GM12878 (cell line): Measurements from ENCODE around the gene TIGD1. TPM values are rescaled to one million over a fixed set of nuclear protein-coding genes. Genes with fewer than 3 reads are reported as not detected.
A peak's percentile ranks its signal among the peaks of the same experiment; 100 is the strongest.

Experiments used
- ATAC-seq: fragments of 200-7000 bp; cut with Tn5 transposase; 3 replicates; pipeline ENCODE4 v1.9.1; 2020; ENCODE audit warnings: mild to moderate bottlenecking, moderate library complexity
- BruUV-seq: library from RNA; stranded (reverse); fragments of 400-500 nt; replicated peaks from 2 replicates; lab custom pipeline; 2021; lab: Mats Ljungman, UMichigan
- CTCF ChIA-PET: fragments of 300-600 bp; sonication (Branson Sonifier 250); formaldehyde crosslinking; extraction: SDS; loops from one replicate; lab custom pipeline; 2021; ENCODE audit warnings: inconsistent platforms; lab: Yijun Ruan, JAX
- POLR2A ChIA-PET: fragments of 350-600 bp; formaldehyde crosslinking; extraction: SDS; loops from one replicate; lab custom pipeline; 2021; ENCODE audit warnings: inconsistent platforms; lab: Charles Lee
- RAD21 ChIA-PET: fragments of 300-600 bp; sonication (Branson Sonifier 250); formaldehyde crosslinking; loops from one replicate; lab custom pipeline; 2023; ENCODE audit warnings: antibody characterized with exemption; ENCODE audit not compliant: unreplicated experiment; lab: Charles Lee
- SMC1A ChIA-PET: fragments of 300-600 bp; sonication (Branson Sonifier 250); formaldehyde crosslinking; loops from one replicate; lab custom pipeline; 2023; ENCODE audit not compliant: unreplicated experiment, uncharacterized antibody; lab: Charles Lee
- DNase-seq: peaks from one replicate; pipeline ENCODE4 v3.0.0-alpha.2; 2011; ENCODE audit warnings: low read depth, low spot score
- FAIRE-seq: peaks from 3 replicates; lab custom pipeline; 2011; peaks lifted over from hg19 to GRCh38; lab: Jason Lieb, UNC
- H2AFZ ChIP-seq: 2 replicates; pipeline ENCODE4 v1.6.0; 2011; ENCODE audit warnings: low read depth, low read length, control low read depth; ENCODE audit not compliant: control insufficient read depth
- H3K27ac ChIP-seq: 2 replicates; pipeline ENCODE4 v1.5.1; 2011; ENCODE audit warnings: control low read depth; ENCODE audit not compliant: control insufficient read depth, insufficient read depth
- H3K27me3 ChIP-seq, 2 experiments: replicated peaks in 1 of 2; 2 replicates each; pipeline versions ENCODE4 v1.6.0 to v1.6.1; 2011; ENCODE audit warnings: low read length in 1 of 2; ENCODE audit not compliant: control insufficient read depth in 2 of 2, insufficient read depth in 2 of 2
- H3K36me3 ChIP-seq, 2 experiments: 2 replicates each; pipeline ENCODE4 v1.5.1; 2011; ENCODE audit warnings: low read length in 1 of 2; ENCODE audit not compliant: control insufficient read depth in 2 of 2, insufficient read depth in 2 of 2
- H3K4me1 ChIP-seq: 2 replicates; pipeline ENCODE4 v1.6.1; 2011; ENCODE audit warnings: mild to moderate bottlenecking, low read length, moderate library complexity, mixed read lengths; ENCODE audit not compliant: control insufficient read depth, insufficient read depth
- H3K4me2 ChIP-seq: 2 replicates; pipeline ENCODE4 v1.6.0; 2011; ENCODE audit warnings: control low read depth; ENCODE audit not compliant: control insufficient read depth, insufficient read depth
- H3K4me3 ChIP-seq: fragments of 200-600 bp; sonication (generic); 2 replicates; pipeline ENCODE4 v1.5.1; 2016
- H3K79me2 ChIP-seq: 2 replicates; pipeline ENCODE4 v1.6.0; 2011; ENCODE audit warnings: low read length; ENCODE audit not compliant: control insufficient read depth, insufficient read depth
- H3K9ac ChIP-seq: 2 replicates; pipeline ENCODE4 v1.8.0; 2011; ENCODE audit warnings: low read length, control low read depth, mixed read lengths; ENCODE audit not compliant: control insufficient read depth, insufficient read depth
- H3K9me3 ChIP-seq: replicated peaks from 3 replicates; pipeline ENCODE4 v1.5.1; 2011; ENCODE audit warnings: mild to moderate bottlenecking, low read length; ENCODE audit not compliant: control insufficient read depth, insufficient read depth
- H4K20me1 ChIP-seq: 2 replicates; pipeline ENCODE4 v1.6.0; 2011; ENCODE audit not compliant: control insufficient read depth, insufficient read depth
- BHLHE40 ChIP-seq, 2 experiments: fragments of 450-650 bp in 1 of 2; IDR thresholded peaks; 2 replicates each; pipeline ENCODE4 v1.6.1; 2011 to 2017; ENCODE audit warnings: low read depth in 2 of 2, borderline replicate concordance in 1 of 2, improper control_type of control experiment in 1 of 2, low read length in 1 of 2, mild to moderate bottlenecking in 1 of 2
- HDGF ChIP-seq: fragments of 450-650 bp; IDR thresholded peaks from 2 replicates; pipeline ENCODE4 v1.6.1; 2016; ENCODE audit warnings: antibody characterized with exemption
- IRF3 ChIP-seq: fragments of 450-650 bp; IDR thresholded peaks from 2 replicates; pipeline ENCODE4 v1.6.1; 2014; ENCODE audit warnings: mild to moderate bottlenecking
- KAT2A ChIP-seq: conservative IDR thresholded peaks from 2 replicates; pipeline ENCODE4 v1.6.1; 2011; ENCODE audit warnings: low read depth, low read length; ENCODE audit not compliant: control insufficient read depth
- NR2C1 ChIP-seq: fragments of 450-650 bp; IDR thresholded peaks from 2 replicates; pipeline ENCODE4 v1.6.1; 2017; ENCODE audit warnings: antibody characterized with exemption, mild to moderate bottlenecking, moderate library complexity
- NRF1 ChIP-seq: conservative IDR thresholded peaks from 2 replicates; pipeline ENCODE4 v1.6.1; 2011; ENCODE audit warnings: mild to moderate bottlenecking, low read depth, low read length, improper control_type of control experiment
- SIN3A ChIP-seq: IDR thresholded peaks from 2 replicates; pipeline ENCODE4 v1.6.1; 2012; ENCODE audit warnings: low read depth, low read length, improper control_type of control experiment
- SMAD1 ChIP-seq: fragments of 450-650 bp; IDR thresholded peaks from 2 replicates; pipeline ENCODE4 v1.6.1; 2018; ENCODE audit warnings: mild to moderate bottlenecking, low read depth; ENCODE audit not compliant: partially characterized antibody
- SMARCA5 ChIP-seq: fragments of 450-650 bp; IDR thresholded peaks from 2 replicates; pipeline ENCODE4 v1.6.1; 2017; ENCODE audit warnings: mild to moderate bottlenecking
- SMC3 ChIP-seq: IDR thresholded peaks from 2 replicates; pipeline ENCODE4 v1.6.1; 2011; ENCODE audit warnings: low read length, improper control_type of control experiment, borderline replicate concordance
- SPI1 ChIP-seq: IDR thresholded peaks from 2 replicates; pipeline ENCODE4 v1.6.1; 2011; ENCODE audit warnings: low read depth, mild to moderate bottlenecking, low read length, moderate library complexity, borderline replicate concordance; ENCODE audit not compliant: insufficient read depth
- YBX1 ChIP-seq: fragments of 450-650 bp; IDR thresholded peaks from 2 replicates; pipeline ENCODE4 v1.6.1; 2016; ENCODE audit warnings: antibody characterized with exemption
- ZBED1 ChIP-seq: IDR thresholded peaks from 2 replicates; pipeline ENCODE4 v1.6.1; 2016; ENCODE audit warnings: borderline replicate concordance
- WGBS: methylation state at CpG from one replicate; pipeline ENCODE4 v1.1.6; 2016; ENCODE audit warnings: low lambda C conversion rate; ENCODE audit not compliant: insufficient replicate concordance, insufficient coverage; ENCODE audit errors: missing lambda C conversion rate; 5-methylcytosine and 5-hydroxymethylcytosine counted together
- in situ Hi-C: fragments of 300-500 bp; cut with MboI; formaldehyde crosslinking; loops from 9 replicates; pipeline ENCODE4 v1.14.3; 2018; ENCODE audit warnings: mixed read lengths
- intact Hi-C: fragments of 100-400 bp; cut with micrococcal nuclease; formaldehyde crosslinking; loops from one replicate; pipeline ENCODE4 v1.14.2; 2022; ENCODE audit not compliant: unreplicated experiment
- polyA plus RNA-seq, 11 experiments: library from polyadenylated mRNA; depleted of rRNA in 4 of 11; unstranded in 6 of 11; stranded (reverse) in 5 of 11; fragments of >200 nt; fragmentation: Nextera tagmentation in 4 of 11; fragmentation: Illumina TruSeq in 1 of 11; extraction: Ambion mirVana in 4 of 11; extraction: Trizol in 1 of 11; gene quantifications; 1 replicate in 1 of 11; 2 replicates in 10 of 11; pipeline versions ENCODE4 v1.2.1 to v1.2.3, GENCODE V29; 2011 to 2016; ENCODE audit warnings: inconsistent platforms in 2 of 11, missing spikeins in 2 of 11, low read depth in 1 of 11
- total RNA-seq, 4 experiments: library from RNA; depleted of rRNA in 3 of 4; stranded (reverse); fragments of >200 nt in 3 of 4; fragmentation: Illumina TruSeq in 1 of 4; extraction: Trizol in 1 of 4; gene quantifications; 2 replicates each; pipeline versions ENCODE4 v1.2.1 to v1.2.3, GENCODE V29; 2013 to 2021
- TF ChIP-seq, protein P1 (sequence below): fragments of 450-650 bp; IDR thresholded peaks from 2 replicates; pipeline ENCODE4 v1.6.1; 2017; ENCODE audit warnings: mild to moderate bottlenecking, moderate library complexity

Gene TIGD1
- total and polyA plus RNA-seq, 10 of the 15 experiments (the other 5 are each of a cell fraction or from before 2014, with no cell fraction given), result 1.4 to 8.4 (median 5.6) TPM

DNA sequence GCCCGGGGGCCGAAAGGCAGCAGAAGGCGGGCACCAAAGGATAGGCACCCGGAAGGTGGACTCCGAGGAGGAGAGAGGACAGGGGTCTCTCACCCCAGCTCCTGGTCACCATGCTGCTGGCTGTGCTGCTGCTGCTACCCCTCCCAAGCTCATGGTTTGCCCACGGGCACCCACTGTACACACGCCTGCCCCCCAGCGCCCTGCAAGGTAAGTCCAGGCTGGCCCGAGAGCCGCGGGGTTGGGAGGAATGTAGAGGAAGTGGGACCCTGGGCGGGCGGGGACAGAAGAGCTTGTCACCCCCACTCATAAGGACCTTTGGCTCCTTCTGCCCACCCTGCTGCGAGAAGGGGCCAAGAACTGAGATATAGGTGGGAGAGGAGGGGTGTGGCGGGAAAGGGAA lies 29.9 kb downstream of the TIGD1 start:
- WGBS, result 25% methylated on average over 15 of the region's 15 CpGs
- SMC1A ChIA-PET, result no interaction called here
- ATAC-seq, result peak; percentile 22; the same call in 1 of the 3 replicates

More for the DNA sequence above, 29.9 kb downstream of the TIGD1 start:
- Histone ChIP-seq H3K4me1 (no peaks in the 10 kb centered on the region), H3K36me3 (no peaks in the 10 kb centered on the region), H3K9ac (no peak overlapping the region), H3K79me2 (no peaks in the 10 kb centered on the region), H3K27me3 (peaks cover 3 to 6% of the 10 kb centered on the region in 2 experiments; a peak in 3 of 4 replicates), H3K4me2 (no peak overlapping the region), H2AFZ (no peak overlapping the region), H3K9me3 (no peaks in the 10 kb centered on the region), H4K20me1 (no peaks in the 10 kb centered on the region), H3K27ac (no peak overlapping the region), H3K4me3 (no peak overlapping the region)
- BruUV-seq, result no TSS peak
- in situ Hi-C loops (no loop called here), intact Hi-C loops (no loop called here)
- RAD21 ChIA-PET, result interaction anchor here (0.8 kb wide), 1 partner anchor 183 kb away, joined by 3 read pairs; no protein-coding TSS in a partner anchor
- DNase-seq, result no peak
- FAIRE-seq, result no peak
- TF ChIP-seq SMAD1 (no peak), SIN3A (no peak), YBX1 (no peak), KAT2A (no peak), NR2C1 (no peak), SMARCA5 (no peak), NRF1 (no peak), HDGF (no peak), ZBED1 (no peak), BHLHE40 (IDR thresholded peaks at IDR 0.05; ENCODE audit: borderline replicate concordance in 1 of 2, low read depth in 2 of 2, low read length in 1 of 2) (no peak), IRF3 (no peak), SPI1 (no peak), SMC3 (no peak)
- TF ChIP-seq, protein P1, sequence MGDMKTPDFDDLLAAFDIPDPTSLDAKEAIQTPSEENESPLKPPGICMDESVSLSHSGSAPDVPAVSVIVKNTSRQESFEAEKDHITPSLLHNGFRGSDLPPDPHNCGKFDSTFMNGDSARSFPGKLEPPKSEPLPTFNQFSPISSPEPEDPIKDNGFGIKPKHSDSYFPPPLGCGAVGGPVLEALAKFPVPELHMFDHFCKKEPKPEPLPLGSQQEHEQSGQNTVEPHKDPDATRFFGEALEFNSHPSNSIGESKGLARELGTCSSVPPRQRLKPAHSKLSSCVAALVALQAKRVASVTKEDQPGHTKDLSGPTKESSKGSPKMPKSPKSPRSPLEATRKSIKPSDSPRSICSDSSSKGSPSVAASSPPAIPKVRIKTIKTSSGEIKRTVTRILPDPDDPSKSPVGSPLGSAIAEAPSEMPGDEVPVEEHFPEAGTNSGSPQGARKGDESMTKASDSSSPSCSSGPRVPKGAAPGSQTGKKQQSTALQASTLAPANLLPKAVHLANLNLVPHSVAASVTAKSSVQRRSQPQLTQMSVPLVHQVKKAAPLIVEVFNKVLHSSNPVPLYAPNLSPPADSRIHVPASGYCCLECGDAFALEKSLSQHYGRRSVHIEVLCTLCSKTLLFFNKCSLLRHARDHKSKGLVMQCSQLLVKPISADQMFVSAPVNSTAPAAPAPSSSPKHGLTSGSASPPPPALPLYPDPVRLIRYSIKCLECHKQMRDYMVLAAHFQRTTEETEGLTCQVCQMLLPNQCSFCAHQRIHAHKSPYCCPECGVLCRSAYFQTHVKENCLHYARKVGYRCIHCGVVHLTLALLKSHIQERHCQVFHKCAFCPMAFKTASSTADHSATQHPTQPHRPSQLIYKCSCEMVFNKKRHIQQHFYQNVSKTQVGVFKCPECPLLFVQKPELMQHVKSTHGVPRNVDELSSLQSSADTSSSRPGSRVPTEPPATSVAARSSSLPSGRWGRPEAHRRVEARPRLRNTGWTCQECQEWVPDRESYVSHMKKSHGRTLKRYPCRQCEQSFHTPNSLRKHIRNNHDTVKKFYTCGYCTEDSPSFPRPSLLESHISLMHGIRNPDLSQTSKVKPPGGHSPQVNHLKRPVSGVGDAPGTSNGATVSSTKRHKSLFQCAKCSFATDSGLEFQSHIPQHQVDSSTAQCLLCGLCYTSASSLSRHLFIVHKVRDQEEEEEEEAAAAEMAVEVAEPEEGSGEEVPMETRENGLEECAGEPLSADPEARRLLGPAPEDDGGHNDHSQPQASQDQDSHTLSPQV, result no peak
- POLR2A ChIA-PET, result no interaction called here
- CTCF ChIA-PET, result interaction anchor here (1.2 to 1.6 kb wide), 4 partner anchors 11 to 613 kb away, joined by 3 to 5 read pairs (median 4); no protein-coding TSS in a partner anchor
